ENCODE data around the gene RERE. TPM values are rescaled to one million over a fixed set of nuclear protein-coding genes. Genes with fewer than 3 reads are reported as not detected.

RERE gene
- total RNA-seq, 1 experiment from 2014 or later, result 73.4 TPM

- TF ChIP-seq CTCF (conservative IDR thresholded peaks at IDR 0.05) (no peak), EZH2 (IDR thresholded peaks at IDR 0.05; ENCODE audit: low read depth) (no peak)
- no TSS peak for BruUV-seq (replicated peaks)
- Histone ChIP-seq H4K20me1 (ENCODE audit: insufficient read depth) (no peaks in the 10 kb centered on the region), H3F3A (ENCODE audit: insufficient read depth, low read depth) (no peaks in the 10 kb centered on the region), H3K4me2 (no peak overlapping the region), H3K27ac (no peak overlapping the region), H3K4me1 (replicated peaks; ENCODE audit: insufficient read depth) (no peaks in the 10 kb centered on the region), H3K79me2 (ENCODE audit: low read depth) (no peaks in the 10 kb centered on the region), H2AFZ (no peak overlapping the region), H3K4me3 (no peak overlapping the region), H3K9me3 (ENCODE audit: insufficient read depth, low read depth) (no peaks in the 10 kb centered on the region), H3K27me3 (ENCODE audit: insufficient read depth, low read depth) (no peaks in the 10 kb centered on the region), H3K36me3 (ENCODE audit: low read depth) (no peaks in the 10 kb centered on the region), H3K9me2 (ENCODE audit: insufficient read depth) (no peaks in the 10 kb centered on the region)
- ChIA-PET CTCF (no interaction called here), POLR2A (ENCODE audit: unreplicated experiment) (no interaction called here)
- DNase-seq, result no peak
- intact Hi-C loops (cut with micrococcal nuclease; ENCODE audit: unreplicated experiment), result no loop called here
Measured at GRCh38 chr1:8326265-8326664, 491.2 kb downstream of the RERE start.

DNA sequence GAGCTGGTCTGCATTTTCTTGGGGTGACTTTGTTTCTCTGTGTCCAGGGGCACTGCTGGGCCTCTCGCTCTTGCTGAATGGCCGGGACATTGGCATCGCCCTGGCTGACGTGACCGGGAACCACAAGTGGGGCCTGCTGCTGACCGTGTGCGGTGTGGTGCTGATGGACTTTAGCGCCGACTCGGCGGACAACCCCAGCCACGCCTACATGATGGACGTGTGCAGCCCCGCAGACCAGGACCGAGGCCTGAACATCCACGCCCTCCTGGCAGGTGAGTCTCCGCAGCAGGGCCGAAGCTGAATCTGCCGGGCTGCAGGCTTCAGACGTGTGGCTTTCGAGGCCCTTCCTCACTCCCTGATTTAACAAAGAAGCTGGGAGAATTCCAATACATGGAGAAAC, 491.7 kb downstream of the RERE start:
- Histone ChIP-seq H3K27ac (no peak overlapping the region), H3K4me3 (no peak overlapping the region), H3K27me3 (ENCODE audit: insufficient read depth, low read depth) (no peaks in the 10 kb centered on the region), H2AFZ (no peak overlapping the region), H3K9me3 (ENCODE audit: insufficient read depth, low read depth) (no peaks in the 10 kb centered on the region), H3K9me2 (ENCODE audit: insufficient read depth) (no peaks in the 10 kb centered on the region), H3K79me2 (ENCODE audit: low read depth) (no peaks in the 10 kb centered on the region), H3F3A (ENCODE audit: insufficient read depth, low read depth) (no peaks in the 10 kb centered on the region), H3K36me3 (ENCODE audit: low read depth) (no peaks in the 10 kb centered on the region), H4K20me1 (ENCODE audit: insufficient read depth) (no peaks in the 10 kb centered on the region), H3K4me2 (no peak overlapping the region), H3K4me1 (replicated peaks; ENCODE audit: insufficient read depth) (no peaks in the 10 kb centered on the region)
- no peak for DNase-seq
- ChIA-PET CTCF (no interaction called here), POLR2A (ENCODE audit: unreplicated experiment) (interaction anchor here (0.6 kb wide), 1 partner anchor 311 kb away, joined by 3 read pairs; no protein-coding TSS in a partner anchor)
- intact Hi-C loops (cut with micrococcal nuclease; ENCODE audit: unreplicated experiment), result no loop called here
- no TSS peak for BruUV-seq (replicated peaks)
- no peak for TF ChIP-seq EZH2 (IDR thresholded peaks at IDR 0.05; ENCODE audit: low read depth)
- no peak for TF ChIP-seq CTCF (conservative IDR thresholded peaks at IDR 0.05)

- Histone ChIP-seq H3F3A (ENCODE audit: insufficient read depth, low read depth) (no peaks in the 10 kb centered on the region), H3K36me3 (ENCODE audit: low read depth) (no peaks in the 10 kb centered on the region), H3K27ac (no peak overlapping the region), H3K4me1 (replicated peaks; ENCODE audit: insufficient read depth) (no peaks in the 10 kb centered on the region), H4K20me1 (ENCODE audit: insufficient read depth) (no peaks in the 10 kb centered on the region), H3K79me2 (ENCODE audit: low read depth) (no peaks in the 10 kb centered on the region), H3K4me2 (no peak overlapping the region), H2AFZ (no peak overlapping the region), H3K27me3 (ENCODE audit: insufficient read depth, low read depth) (no peaks in the 10 kb centered on the region), H3K4me3 (no peak overlapping the region), H3K9me2 (ENCODE audit: insufficient read depth) (no peaks in the 10 kb centered on the region), H3K9me3 (ENCODE audit: insufficient read depth, low read depth) (no peaks in the 10 kb centered on the region)
- CTCF ChIA-PET, result interaction anchor here (0.5 kb wide), 1 partner anchor 25 kb away, joined by 5 read pairs; no protein-coding TSS in a partner anchor
- no peak for DNase-seq
- POLR2A ChIA-PET (ENCODE audit: unreplicated experiment), result no interaction called here
- BruUV-seq (replicated peaks), result no TSS peak
- intact Hi-C loops (cut with micrococcal nuclease; ENCODE audit: unreplicated experiment), result no loop called here
- no peak for TF ChIP-seq CTCF (conservative IDR thresholded peaks at IDR 0.05)
- no peak for TF ChIP-seq EZH2 (IDR thresholded peaks at IDR 0.05; ENCODE audit: low read depth)
Measured at GRCh38 chr1:8324176-8324810, 493.1 kb downstream of the RERE start.

All from PC-9 (cell line).